ENCODE measurements around the gene ZNF300.
"Not testable (repeated sequence)": the region's sequence is repeated elsewhere in the genome, so short reads cannot be mapped to it uniquely, and the experiment has no call there.

The ZNF300 gene

GRCh38 chr5:150845185-150845859 lies 59.5 kb downstream of the ZNF300 start:
- DNase-seq (ENCODE audit: low spot score): not testable (repeated sequence)

All from globus pallidus (tissue), 1 donor.